Activated CD8-positive, alpha-beta memory T cell treated with anti-CD3 and anti-CD28 coated beads for 36 hours (primary cell): ENCODE results near the gene CDKAL1. TPM values are rescaled to one million over a fixed set of nuclear protein-coding genes. Genes with fewer than 3 reads are reported as not detected.

Source experiments
- CTCF ChIA-PET: fragments of 350-600 bp; sonication (Branson Sonifier 250); formaldehyde crosslinking; loops from one replicate; lab custom pipeline; 2021; ENCODE audit warnings: antibody characterized with exemption; lab: Charles Lee
- POLR2A ChIA-PET: fragments of 350-600 bp; sonication (Branson Sonifier 250); formaldehyde crosslinking; loops from one replicate; lab custom pipeline; 2021; ENCODE audit warnings: antibody characterized with exemption; lab: Charles Lee
- total RNA-seq, 2 experiments: library from RNA; stranded (reverse); gene quantifications; one replicate each; pipeline ENCODE4 v1.2.3, GENCODE V29; 2021

CDKAL1 gene
- total RNA-seq, 2 experiments from 2014 or later, result 26.2 to 27.5 TPM

DNA sequence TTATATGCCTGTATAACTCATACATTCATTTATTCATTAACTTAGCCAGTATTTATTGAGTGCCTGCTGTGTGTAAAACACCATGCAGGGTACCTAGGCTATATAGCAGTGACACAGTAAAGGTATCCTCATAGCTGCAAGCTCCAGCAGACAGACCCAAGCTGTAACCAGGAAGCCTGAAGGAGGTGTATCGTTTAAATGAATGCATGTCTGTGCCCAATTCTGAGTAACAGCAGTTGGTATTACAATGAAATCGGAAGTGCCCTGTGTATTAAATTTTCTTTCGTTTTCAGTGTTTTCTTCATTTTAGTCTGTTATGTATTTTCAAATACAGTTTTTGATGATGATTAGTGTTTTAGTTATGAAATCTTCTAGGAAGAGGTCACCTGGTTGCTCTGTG, 573.5 kb downstream of the CDKAL1 start:
- ChIA-PET CTCF (no interaction called here), POLR2A (no interaction called here)

DNA sequence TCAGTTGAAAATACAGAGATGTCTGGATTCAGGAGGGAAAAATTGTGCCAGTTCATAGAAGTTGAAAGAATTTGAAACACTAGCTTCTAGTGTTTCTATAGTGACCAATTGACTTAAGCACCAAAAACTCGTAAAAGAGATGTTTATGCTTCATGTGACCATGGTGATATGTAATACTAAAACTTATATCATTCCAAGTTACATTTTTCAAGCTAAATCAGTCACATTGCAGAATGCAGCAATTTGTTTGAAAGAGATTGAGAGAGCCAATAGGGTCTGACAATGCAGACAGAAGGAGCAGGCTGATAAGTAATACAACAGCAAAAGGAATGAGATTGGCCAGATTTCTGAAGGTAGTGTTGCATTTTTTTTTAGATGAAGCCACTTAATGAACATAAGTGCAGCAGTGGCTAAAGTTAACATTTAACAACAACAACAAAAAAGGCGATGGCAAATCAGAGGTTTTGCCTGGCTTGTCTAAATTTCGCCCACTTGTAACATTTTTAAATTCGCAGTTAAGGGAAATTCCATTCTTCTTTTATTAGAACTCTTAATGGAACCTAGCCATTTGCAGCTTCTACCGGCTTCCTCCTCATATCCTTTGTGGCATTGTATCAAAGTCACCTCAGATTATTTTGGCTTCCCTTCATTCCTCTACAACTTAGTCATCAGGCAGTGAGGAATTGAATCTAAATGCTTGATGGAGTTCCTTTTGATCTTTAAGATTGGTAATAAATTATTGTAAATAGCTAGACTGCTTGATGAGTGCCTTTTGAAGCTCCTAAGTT, 575.3 kb downstream of the CDKAL1 start:
- ChIA-PET CTCF (interaction anchor here (0.6 kb wide), 1 partner anchor 67 kb away, joined by 5 read pairs; no protein-coding TSS in a partner anchor), POLR2A (no interaction called here)

DNA sequence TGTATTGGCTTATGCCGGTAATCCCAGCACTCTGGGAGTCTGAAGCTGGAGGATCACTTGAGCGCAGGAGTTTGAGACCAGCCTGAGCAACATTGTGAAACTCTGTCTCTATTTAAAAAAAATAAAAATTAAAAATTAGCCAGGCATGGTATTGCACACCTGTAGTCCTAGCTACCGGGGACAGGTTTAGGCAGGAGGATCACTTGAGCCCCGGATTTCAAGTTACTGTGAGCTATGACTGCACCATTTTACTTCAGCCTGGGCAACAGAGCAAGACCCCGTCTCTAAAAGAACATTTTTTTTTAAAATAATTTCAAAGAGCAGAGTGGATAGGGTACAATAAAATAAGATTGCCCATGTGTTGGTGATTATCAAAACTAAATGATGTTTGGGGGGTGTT, 576.4 kb downstream of the CDKAL1 start:
- CTCF ChIA-PET, result no interaction called here
- POLR2A ChIA-PET, result no interaction called here

DNA sequence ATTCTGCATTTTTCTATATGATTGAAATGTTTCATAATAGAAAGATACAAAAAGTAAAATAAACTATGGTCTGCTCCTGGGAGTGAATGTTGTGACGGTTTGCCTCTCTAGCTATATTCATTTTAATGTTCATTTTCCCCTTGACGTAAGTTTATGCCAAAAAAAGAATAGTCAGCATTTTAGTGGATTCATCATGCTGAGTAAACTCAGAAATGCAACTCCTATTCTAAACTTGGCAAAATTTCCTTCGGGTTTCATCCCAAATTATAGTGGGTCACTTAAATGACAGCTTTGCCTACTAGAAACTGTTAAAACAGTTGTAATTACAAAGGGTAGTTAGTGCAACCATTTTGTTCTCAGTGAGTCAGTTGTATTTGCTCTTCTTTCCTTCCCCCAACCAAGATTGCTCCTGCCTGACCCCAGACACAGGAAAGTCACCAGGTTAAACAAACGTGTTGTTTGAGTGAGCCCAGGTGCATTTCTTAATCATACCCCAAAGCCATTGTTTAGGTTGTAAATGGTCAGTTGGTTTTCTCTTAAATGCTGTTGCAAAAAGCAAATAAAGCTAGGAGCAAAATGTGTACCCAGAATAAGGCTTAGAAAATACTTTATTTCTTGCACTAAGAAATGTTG, 577.0 kb downstream of the CDKAL1 start:
- POLR2A ChIA-PET, result no interaction called here
- CTCF ChIA-PET, result no interaction called here

DNA sequence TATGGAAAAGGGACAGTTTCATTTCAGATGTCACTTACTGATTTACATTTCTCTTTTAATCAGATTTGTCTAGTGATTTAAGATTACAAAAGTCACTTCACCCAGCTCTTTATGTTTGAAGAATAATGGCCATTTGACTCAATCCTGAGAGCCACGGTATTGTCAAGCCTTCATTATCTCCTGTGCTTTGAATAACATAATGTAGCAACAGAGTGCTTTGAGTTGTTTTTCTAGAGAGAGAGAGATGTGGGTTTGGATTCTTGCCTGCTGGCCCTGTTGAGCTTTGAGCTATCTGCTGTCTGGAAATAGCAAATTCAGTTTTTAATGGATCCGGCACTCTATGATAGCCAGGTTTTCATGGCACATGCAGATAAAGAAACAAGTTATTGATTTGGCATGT, 580.9 kb downstream of the CDKAL1 start:
- ChIA-PET CTCF (no interaction called here), POLR2A (no interaction called here)

DNA sequence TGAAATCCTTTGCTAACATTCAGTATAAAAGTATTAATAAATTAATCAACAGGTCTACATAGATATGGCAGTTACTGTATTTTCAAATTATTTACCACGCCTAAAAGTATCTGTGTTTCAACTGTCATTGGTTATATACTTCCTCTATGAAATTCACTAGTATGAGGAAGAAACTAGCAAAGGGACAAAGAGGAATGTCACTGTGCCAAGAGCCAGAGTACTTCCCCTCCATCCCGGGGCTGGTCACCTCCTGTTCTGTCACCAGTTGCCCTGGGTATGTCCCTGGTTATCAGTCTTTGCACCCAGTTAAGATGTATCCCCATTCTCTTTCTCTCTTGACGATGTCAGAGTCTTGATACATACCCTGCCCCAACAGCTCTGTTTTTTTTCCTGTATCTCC, 582.5 kb downstream of the CDKAL1 start:
- ChIA-PET POLR2A (no interaction called here), CTCF (no interaction called here)

DNA sequence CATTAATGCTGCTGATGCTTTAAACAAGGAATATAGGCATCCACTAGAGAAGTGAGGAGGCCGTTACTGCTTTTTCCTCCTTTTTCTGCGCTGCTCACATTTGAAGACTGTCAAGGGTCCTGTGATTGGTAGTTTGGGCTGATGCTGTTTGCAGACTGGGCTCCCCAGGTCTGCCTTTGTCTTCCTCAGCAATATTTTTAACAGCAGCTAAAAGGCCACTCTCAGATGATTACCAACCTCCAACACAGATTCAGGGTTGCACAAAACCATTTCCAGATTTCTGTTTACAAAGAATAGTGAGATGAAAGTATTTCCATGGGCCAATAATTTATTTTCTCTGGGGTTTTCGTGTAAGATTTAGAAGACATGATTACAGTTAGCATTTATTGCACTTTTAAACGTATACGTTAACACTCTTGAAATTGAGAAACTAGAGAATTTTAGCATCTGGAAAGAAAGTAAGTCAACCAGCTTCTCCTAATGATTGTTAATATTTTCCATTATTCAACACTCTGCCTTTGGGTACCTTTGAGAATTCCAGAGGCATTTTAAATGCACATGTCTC, 584.0 kb downstream of the CDKAL1 start:
- CTCF ChIA-PET, result no interaction called here

DNA sequence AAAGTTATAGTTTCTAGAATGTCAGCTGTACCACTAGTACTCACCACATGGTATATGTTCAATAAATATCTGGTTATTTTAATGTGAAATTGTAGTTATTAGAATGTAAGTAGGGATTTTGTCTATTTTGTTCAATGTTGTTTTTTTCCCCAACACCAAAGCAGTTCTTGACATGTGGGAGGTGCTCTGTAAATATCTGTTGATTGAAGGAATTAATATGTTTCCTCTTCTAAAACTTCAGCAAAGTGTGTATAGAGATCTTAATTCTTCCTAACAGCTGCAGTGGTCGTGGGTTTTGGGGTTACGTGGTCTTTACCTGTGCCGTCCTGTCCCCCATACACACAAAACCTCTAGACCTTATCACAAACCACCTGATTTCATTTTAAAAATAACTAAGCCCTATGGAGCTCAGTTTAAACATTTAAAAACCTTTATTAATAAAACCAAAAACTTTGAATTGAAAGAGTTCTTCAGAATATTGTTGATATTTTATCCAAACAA, 587.4 kb downstream of the CDKAL1 start:
- POLR2A ChIA-PET, result no interaction called here

More for the DNA sequence above, 584.0 kb downstream of the CDKAL1 start:
- POLR2A ChIA-PET, result no interaction called here

DNA sequence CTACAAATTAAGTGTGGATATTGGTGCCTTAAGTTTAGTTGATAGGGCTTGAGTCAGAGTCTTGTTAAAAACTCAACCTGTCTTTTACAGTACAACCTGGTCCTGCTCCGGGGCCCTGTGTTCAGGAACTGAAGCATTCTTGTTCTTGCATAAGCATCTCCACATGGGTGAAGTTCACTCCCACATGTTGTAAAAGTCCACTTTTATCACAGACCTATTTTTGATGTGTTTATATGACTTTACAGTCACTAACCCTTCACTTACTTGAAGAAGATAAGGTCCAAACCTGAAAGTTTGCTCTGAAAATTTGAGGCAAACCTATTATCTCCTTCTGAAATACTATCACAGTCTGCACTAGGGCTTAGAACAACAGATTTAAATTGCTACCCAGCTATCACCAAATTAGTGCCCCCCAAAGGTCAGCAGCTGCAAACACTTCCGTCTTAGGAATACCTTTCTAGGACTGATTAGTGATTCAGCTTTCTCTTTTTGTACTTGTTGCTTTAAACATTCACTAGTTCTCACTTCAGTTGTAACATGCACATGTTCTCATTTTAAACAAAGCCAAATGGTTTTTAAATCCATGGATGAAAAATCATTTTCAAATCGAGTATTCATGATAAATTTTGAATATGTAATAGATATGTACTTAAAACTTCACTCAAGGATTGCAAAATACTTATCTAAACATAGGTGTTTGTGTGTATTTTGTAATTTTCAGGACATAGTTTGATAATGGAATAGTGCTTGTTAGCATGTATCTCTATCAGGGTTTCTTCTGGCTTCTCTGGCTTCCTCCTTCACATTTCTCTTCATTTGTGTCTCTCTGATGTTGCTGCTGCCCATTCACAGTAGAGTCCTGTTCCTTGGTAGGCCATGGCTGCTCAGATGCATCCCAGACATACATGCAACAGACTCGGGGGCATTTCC, 589.5 kb downstream of the CDKAL1 start:
- ChIA-PET POLR2A (no interaction called here), CTCF (no interaction called here)

More for the DNA sequence above, 587.4 kb downstream of the CDKAL1 start:
- CTCF ChIA-PET, result interaction anchor here (0.8 kb wide), 1 partner anchor 15 kb away, joined by 3 read pairs; no protein-coding TSS in a partner anchor

DNA sequence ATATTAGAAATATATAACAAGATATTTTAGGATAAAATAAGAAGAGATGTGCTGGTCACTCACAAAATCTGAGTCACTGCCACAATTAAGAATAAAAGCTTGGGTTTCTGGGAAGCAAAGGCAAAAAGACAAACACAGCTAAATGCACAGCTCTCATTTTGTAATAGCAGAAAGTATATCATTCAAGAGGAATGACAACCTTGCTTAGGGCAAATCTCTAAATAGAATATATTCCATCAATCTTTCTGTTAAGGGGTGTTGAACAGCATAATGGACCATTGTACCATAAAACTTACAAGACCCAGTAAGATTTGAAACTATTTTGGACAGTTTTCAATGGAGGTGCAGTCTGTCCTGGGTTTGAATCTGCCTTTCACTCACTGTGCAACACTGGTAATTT, 594.3 kb downstream of the CDKAL1 start:
- ChIA-PET POLR2A (no interaction called here), CTCF (no interaction called here)

DNA sequence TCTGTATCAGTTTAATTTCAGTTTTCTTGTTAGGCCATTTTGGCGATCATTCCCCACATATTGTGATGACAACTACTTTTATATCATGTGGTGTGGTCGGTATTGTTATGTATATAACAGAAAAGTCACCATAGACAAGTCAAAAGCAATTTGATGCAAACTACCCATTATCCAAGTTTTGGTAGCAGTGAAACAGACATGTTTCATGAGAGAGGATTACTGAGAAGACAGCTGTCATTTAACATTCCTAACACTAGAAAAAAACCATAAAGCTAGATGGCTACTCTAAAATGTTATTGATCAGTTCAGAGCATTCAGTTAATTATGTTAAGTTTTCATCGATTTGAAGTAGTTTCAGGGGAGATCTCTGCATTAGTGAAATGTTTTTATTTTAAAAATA, 597.1 kb downstream of the CDKAL1 start:
- CTCF ChIA-PET, result no interaction called here
- POLR2A ChIA-PET, result no interaction called here

DNA sequence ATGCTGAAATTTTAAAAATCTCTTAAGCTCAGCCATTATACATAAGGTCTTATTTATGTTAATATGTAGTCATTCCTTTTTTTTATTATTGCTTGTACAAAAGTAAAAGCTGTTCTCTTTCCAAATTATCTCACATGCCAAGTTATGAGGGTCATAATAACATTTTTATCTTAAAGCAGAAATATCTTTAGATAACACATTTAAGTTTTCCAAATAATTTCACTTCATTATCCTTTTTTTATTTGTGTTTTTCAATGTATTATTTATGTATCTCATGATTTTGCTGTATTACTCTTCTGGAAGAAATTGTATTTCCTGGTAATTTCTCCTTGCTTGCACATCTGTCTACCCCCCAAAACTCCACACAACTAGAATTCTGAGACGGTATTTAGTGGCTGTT, 598.2 kb downstream of the CDKAL1 start:
- POLR2A ChIA-PET, result no interaction called here
- CTCF ChIA-PET, result no interaction called here

DNA sequence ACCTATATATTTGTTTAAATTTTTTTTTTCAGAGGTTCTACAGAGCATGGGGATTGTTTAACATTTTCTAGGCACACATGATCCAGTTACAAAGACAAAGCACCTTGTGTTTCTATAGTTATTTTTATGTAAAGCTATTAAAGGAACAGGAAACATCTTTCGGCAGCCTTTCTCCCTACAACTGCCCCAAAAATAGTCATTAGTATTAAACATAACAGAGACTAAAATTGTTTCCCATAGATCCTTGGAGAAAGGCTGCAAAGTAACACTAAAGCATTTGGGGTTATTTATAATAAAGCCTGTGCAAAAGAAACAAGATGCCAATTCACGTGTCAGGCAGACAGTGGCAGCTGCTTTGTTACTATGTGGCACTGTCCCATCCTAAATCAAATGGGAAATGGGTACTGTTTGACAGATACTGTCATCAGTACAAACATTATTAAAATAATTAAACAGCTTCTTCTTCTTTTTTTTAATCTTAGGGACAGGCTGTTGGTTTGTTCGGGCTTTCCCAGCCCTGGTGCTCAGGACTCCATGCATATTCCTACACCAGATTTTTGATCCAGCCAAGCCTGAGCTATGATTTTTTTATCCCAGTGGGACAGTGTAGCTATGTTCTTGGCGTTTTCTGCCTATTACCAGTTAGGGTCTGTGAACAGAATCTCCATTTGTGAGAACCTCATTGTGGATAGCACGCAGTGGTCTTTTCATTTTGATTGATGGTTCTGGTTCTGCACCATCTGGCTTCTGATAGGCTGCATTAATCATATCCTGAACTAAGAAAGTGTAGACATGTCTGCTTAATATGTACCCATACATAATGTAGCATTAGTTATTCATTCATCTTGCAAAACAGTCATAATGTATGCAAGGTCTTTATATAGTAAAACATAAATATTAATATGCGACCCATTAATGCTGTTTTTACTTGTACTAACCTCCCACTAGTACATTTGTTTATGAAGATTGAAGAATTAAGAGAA, 598.9 kb downstream of the CDKAL1 start:
- CTCF ChIA-PET, result no interaction called here

DNA sequence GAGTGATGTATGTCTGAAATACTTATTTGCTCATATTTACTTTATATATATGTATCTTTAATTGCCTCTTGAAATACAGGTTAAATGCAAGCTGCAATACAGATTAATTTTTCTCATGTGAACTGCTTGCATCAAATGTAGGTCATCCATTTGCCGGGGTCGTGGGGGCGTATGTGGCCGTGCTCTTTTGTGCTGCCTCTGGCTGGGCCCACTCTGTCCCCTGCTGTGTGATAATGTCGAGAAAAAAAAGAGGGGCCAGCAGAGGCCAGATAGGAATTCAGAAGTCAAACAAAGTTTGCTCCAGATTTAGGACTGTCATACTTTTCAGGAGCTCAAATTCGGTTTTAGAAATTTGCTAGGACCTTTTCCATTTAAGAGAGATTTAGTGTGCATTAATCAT, 599.6 kb downstream of the CDKAL1 start:
- POLR2A ChIA-PET, result no interaction called here
- CTCF ChIA-PET, result no interaction called here

More for the DNA sequence above, 598.9 kb downstream of the CDKAL1 start:
- POLR2A ChIA-PET, result no interaction called here

DNA sequence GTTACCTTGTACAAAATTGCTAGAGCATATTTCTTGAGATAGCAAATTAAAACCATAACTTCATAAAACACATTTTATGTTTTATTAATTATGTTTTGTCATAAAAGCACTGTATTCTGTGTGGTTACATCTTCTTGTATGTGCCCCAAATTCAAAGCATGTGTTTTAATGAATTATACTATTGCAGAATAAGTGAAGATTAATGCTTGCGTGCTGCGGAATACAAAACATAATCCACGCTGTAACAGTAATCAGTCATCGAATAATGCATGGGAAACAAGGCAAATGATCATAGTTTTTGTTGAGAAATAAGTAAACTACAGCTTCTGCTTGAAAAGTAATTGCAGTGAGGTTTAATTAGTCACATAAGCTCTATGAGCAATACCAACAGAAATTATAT, 600.1 kb downstream of the CDKAL1 start:
- POLR2A ChIA-PET, result no interaction called here

DNA sequence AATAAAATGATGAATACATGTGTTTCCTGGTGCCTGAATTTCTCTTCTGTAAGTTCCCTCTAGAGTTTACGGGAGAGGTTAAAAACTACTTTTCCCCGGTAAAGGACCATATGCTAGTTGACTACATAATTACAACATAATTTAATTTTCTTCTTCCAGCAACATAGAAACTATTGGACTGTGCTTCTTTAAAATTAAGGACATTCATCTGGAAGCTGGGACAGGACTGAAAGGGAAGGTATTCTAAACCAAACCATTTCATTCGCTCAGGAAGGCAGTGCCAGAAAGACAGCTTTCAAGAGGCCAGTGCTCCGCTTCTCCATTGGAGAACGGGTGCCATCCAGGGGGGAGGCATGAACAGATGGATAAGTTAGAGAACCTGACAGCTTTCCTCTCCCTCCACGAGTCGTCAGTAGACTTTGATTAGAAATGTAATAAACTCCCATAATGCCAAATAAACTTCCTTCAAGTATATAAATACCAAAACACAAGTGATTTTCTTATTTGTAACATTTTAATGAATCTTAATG, 601.3 kb downstream of the CDKAL1 start:
- CTCF ChIA-PET, result no interaction called here

More for the DNA sequence above, 600.1 kb downstream of the CDKAL1 start:
- CTCF ChIA-PET, result no interaction called here

DNA sequence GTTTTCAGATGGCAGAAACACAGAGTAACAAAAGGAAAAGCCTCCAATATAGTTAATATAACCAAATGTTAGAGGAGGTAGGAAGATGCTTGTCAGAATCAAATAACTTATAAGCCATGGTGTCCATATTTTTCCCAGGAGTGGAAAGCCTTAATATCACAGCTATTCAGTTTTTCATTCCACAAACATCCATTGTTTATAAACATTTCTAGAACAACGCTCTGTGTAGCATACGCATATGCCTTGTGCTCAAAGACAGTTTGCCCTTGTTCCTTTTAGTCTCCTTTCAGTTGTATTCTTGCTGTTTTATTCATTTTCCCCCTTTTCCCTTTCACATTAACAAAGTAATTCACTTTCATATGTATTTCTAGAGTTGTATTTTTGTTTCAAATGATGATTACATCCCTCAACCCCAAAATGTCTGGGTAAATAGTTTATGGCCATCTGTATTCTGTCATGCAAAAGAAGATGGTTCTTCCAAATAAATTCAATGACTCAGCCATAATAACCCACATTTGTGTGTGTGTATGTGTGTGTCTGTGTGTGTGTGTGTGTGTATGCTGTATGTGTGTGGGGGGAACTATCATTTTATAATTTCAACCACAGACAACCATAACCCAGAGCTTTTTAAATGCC, 603.6 kb downstream of the CDKAL1 start:
- CTCF ChIA-PET, result no interaction called here
- POLR2A ChIA-PET, result no interaction called here

More for the DNA sequence above, 601.3 kb downstream of the CDKAL1 start:
- POLR2A ChIA-PET, result no interaction called here
